ENCODE results near the gene RNU1-4.
"Not testable (repeated sequence)": the region's sequence is repeated elsewhere in the genome, so short reads cannot be mapped to it uniquely, and the experiment has no call there.

Gene RNU1-4

GRCh38 chr1:16740047-16740964, at the start of gene RNU1-4:
RNU1-4 (plus strand) TSS chr1:16740516.
- not testable (repeated sequence) for DNase-seq (ENCODE audit: low read depth)

DNA sequence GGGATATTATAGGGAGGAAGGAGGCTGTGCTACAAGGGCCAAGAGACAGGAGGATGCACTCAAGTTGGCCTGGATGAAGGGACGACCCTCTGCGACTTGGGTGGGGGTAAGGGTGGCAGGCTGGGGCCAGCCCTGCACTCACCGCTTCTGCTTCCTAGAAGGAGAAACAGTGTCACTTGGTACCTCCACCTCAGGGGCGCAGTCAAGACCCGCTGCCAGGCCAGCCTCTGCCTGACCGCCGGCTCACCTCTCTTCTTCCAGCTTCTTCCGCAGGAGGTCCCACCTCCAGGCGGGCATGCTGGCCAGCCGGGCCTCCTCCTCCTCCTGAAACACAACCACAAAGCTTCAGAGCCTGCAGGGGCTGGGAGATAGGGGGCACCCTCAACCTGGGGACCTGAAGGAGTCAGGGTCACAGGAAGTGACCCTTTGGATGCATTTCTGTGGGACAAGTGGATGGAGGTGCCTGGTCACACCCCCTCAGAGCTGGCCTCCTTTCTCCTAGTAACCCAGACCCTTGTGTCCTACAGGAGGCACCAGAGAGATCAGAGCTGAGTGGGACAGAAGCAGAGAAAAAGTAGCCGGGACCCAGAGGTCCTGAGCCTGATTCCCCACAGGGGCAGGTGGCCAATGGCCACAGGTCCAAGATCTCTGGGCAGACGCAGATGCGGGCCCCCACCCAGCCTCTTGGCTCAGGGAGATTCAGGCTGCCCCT, 49.2 kb upstream of the RNU1-4 start:
- DNase-seq (ENCODE audit: low read depth), result not testable (repeated sequence)

DNA sequence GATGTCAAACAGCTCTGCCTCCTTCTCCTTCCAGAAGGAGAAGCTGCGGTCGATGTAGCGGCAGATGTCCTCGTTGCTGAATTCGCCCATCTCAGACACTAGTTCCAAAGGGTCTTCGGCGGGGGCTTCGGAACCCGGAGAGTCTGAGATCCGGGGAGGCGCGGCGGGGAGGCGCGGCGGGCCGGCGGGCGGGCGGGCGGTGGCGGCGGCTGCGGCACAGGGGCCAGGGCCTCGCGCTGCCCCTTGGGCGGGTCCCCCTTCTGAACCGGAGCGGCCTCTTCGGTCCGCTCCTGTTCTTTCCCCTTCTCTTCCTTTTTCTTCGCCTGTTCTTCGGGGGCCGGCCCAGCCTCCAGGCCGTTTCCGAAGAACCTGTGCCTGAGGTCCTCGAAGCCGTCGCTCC, 48.0 kb upstream of the RNU1-4 start:
- not testable (repeated sequence) for DNase-seq (ENCODE audit: low read depth)

- DNase-seq (ENCODE audit: low read depth), result not testable (repeated sequence)
Measured at GRCh38 chr1:16692717-16693448, 47.4 kb upstream of the RNU1-4 start.

- DNase-seq (ENCODE audit: low read depth), result not testable (repeated sequence)
Measured at GRCh38 chr1:16693449-16694307, 46.6 kb upstream of the RNU1-4 start.

GRCh38 chr1:16694308-16694702, 46.0 kb upstream of the RNU1-4 start:
- not testable (repeated sequence) for DNase-seq (ENCODE audit: low read depth)

GRCh38 chr1:16696507-16697150, 43.7 kb upstream of the RNU1-4 start:
- DNase-seq (ENCODE audit: low read depth), result not testable (repeated sequence)

- DNase-seq (ENCODE audit: low read depth), result not testable (repeated sequence)
Measured at GRCh38 chr1:16697152-16697551, 43.2 kb upstream of the RNU1-4 start.

- DNase-seq (ENCODE audit: low read depth), result not testable (repeated sequence)
Measured at GRCh38 chr1:16699440-16699839, 40.9 kb upstream of the RNU1-4 start.

DNA sequence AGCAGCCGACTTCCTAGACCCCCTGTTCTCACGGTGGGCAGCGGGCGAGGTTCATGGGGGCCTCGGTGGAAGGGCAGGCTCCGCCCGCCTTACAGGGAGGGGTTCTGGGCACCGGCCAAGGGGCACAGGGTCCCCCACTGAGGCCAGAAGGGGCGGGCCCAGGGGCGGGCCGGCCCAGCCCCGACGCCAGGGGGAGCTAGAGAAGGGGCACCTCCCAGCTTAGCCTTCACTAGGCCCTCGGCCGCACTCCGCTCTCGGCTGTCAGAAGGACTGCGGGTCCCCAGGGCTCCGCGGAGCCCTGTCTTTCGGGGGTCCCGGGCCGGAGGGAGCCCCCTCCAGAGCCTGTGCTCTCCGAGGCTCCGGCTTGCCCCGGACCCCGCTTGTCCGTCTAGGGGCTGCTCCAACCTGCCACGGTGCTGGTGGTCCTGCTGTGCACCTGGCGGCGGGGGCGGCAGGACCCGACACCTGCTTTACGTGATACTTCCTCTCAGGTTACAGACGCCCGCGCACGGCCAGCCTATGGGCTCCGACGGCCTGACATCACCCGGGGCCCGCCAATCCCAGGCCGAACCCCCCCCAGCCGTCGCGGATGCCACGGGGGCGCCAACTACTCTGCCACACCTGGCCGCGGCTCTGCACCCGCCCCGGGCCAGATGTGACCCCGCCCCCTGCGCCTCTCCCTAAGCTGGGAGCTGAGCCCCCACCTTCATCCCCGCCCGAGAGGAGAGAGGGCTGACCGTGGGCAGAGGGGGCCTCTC, 40.0 kb upstream of the RNU1-4 start:
- DNase-seq (ENCODE audit: low read depth), result not testable (repeated sequence)

DNA sequence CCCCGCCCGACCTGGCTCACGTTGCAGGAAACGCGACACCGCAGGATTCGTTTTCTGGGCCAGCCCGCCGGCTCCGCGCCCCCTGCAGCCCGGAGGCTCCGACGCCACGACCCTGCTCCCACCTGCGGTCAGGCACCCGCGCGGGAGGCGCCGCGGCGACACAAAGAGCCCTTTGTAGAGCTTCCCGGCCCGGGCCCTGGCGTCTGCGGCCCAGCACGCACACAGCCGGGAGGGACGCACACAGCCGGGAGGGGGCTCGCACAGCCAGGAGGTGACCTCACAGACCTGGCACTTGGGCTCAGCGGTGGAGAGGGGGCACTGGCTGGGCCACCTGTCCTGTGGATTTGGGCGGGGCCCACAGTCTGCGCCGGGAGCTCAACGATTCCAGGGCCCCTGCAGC, 39.1 kb upstream of the RNU1-4 start:
- DNase-seq (ENCODE audit: low read depth), result not testable (repeated sequence)

DNA sequence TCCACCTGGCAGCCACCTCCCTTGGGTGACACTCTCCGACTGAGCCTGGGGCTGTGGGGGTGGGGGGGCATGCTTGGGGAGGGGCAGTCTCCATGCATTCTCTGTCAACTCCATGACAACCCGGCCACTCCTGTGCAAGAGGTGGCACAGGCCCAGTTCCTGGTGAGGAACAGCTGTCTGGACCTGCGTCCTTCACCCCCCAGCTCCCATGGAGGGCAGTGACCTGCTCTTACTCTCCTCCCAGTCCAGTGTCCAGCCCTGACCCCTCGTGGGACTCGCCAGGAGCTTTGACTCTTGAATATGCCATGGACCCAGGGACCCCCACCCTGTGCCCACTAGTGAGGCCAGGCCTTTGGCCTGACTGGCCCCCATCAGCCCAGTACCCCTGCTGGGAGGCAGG, 38.0 kb upstream of the RNU1-4 start:
- DNase-seq (ENCODE audit: low read depth), result not testable (repeated sequence)

- DNase-seq (ENCODE audit: low read depth), result not testable (repeated sequence)
Measured at GRCh38 chr1:16703141-16703540, 37.2 kb upstream of the RNU1-4 start.

DNA sequence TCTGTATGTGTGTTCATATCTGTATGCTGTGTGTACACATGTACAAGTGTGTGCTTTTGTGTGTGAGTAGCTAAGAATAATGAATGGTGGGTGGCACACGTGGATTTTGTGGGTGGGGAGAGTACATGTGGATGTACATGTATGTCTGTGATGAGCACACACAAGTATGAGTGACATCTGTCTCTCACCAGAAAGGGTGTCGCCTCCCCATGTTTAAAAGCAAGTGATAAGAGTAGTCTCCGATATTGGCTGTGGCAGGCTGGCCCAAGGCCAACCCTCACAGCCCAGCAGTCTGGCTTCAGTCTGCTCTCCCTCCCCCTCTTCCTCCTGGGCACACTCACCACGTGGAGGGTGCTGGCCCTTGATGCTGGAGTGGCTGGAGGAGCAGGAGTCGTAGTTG, 36.7 kb upstream of the RNU1-4 start:
- DNase-seq (ENCODE audit: low read depth), result not testable (repeated sequence)

DNA sequence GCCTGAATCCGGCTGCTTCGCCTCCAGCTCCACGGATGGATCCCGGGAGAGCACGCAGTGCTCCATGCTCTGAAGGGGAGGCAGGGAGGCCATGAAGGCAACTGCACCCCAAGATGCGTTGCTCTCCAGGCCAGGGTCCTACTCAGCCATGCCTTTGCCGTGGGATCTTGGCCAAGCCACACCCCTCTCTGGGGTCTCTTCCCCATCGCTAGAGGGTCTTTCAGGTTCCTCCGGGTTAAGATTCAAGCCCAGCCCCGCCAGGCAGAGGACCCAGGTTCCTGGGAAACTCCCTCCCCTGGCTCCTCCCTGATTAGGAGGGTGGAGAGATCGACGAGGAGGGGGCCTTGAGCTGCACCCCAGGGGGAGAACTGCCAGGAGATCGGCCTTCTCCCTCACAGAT, 36.2 kb upstream of the RNU1-4 start:
- not testable (repeated sequence) for DNase-seq (ENCODE audit: low read depth)

GRCh38 chr1:16704502-16705100, 35.7 kb upstream of the RNU1-4 start:
- not testable (repeated sequence) for DNase-seq (ENCODE audit: low read depth)

- not testable (repeated sequence) for DNase-seq (ENCODE audit: low read depth)
Measured at GRCh38 chr1:16706302-16706701, 34.0 kb upstream of the RNU1-4 start.

DNA sequence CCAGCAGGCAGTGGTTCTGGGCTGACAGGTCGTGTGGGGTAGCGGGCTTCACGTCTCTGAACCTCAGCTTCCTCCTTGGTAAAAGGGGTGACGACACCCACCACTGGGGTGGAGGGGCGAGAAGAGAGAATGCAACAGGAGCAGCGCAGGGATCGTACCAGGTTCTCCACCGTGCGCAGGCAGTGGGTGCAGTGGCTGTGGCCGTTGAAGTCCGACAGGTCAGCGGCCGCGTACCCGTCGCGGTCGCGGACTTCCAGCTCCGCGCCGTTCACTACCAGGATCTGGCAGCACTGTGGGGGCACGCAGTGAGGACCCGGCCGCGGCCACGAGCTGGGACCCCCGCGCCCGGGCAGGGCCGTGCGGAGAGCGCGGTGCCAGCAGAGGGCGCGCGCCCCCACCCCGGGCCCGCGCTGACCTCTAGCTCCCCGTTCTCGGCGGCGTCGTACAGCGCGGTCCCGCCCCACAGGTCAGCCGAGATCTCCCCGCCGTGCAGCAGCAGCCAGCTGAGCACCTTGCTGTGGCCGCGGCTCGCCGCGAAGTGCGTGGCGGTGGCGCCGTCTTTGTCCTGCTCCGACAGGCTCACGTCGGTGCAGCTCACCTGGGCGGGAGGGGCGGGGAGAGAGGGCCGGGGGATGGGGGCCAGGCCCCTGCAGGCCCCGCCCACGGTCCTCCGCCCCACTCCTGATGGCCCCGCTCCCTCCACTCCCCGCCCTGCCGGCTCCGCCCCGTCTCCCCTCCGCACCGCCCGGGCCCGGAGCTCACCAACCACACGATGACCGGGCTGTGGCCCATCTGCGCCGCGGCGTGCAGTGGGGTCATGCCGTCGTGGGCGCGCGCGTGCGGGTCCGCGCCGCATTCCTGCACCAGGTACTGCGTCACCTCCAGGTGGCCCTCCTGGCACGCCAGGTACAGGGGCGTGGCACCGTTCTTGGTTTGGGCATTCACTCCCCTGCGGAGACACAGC, 32.9 kb upstream of the RNU1-4 start:
- not testable (repeated sequence) for DNase-seq (ENCODE audit: low read depth)
